Muscle layer of duodenum (tissue), 2 donors: ENCODE measurements around the gene STAM.

Experiments used
- H3K27ac ChIP-seq: one replicate; pipeline ENCODE4 v1.7.0; 2013; ENCODE audit warnings: mild to moderate bottlenecking, low read length
- H3K27me3 ChIP-seq: one replicate; pipeline ENCODE4 v1.7.0; 2013; ENCODE audit warnings: low read depth, mild to moderate bottlenecking, control low read depth, low read length
- H3K36me3 ChIP-seq, 2 donors: one replicate each; pipeline ENCODE4 v1.7.0; 2013; ENCODE audit warnings: low read length in 2 of 2, control low read depth in 1 of 2, mild to moderate bottlenecking in 1 of 2; ENCODE audit not compliant: insufficient read depth in 2 of 2, control insufficient read depth in 1 of 2
- H3K4me1 ChIP-seq, 2 donors: one replicate each; pipeline ENCODE4 v1.7.0; 2013; ENCODE audit warnings: low read length in 2 of 2, mild to moderate bottlenecking in 2 of 2, control low read depth in 1 of 2, moderate library complexity in 1 of 2; ENCODE audit not compliant: insufficient read depth in 2 of 2, control insufficient read depth in 1 of 2
- H3K4me3 ChIP-seq, 2 donors: one replicate each; pipeline ENCODE4 v1.7.0; 2013; ENCODE audit warnings: low read length in 2 of 2, low read depth in 1 of 2, mild to moderate bottlenecking in 1 of 2
- H3K9me3 ChIP-seq, 2 donors: one replicate each; pipeline ENCODE4 v1.7.0; 2013; ENCODE audit warnings: low read length in 2 of 2, control low read depth in 1 of 2, mild to moderate bottlenecking in 1 of 2; ENCODE audit not compliant: control insufficient read depth in 1 of 2
- donor health status: healthy.

Gene STAM

DNA sequence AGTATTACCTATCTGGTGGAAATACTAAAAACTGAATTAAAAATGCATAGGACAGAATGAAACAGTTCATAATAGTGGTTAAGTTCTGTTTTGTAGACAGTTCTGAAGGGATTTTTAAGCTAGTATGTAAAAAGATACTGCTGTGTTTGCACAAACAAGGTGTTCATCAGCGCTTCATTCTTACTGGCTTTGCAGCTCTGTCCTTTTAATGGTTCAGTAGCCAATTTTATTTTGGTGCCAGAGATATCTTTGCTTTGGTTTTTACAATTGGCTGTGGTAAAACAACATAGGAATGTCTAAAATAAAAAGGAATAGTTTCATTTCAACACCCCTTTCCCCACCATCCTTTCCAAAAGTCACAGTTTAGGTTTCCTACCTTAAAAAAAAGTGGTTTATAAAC lies 33.0 kb downstream of the STAM start:
- Histone ChIP-seq H3K4me1 (peaks cover 3 to 14% of the 10 kb centered on the region in 2 donors), H3K4me3 (no peak overlapping the region), H3K9me3 (no peaks in the 10 kb centered on the region)

DNA sequence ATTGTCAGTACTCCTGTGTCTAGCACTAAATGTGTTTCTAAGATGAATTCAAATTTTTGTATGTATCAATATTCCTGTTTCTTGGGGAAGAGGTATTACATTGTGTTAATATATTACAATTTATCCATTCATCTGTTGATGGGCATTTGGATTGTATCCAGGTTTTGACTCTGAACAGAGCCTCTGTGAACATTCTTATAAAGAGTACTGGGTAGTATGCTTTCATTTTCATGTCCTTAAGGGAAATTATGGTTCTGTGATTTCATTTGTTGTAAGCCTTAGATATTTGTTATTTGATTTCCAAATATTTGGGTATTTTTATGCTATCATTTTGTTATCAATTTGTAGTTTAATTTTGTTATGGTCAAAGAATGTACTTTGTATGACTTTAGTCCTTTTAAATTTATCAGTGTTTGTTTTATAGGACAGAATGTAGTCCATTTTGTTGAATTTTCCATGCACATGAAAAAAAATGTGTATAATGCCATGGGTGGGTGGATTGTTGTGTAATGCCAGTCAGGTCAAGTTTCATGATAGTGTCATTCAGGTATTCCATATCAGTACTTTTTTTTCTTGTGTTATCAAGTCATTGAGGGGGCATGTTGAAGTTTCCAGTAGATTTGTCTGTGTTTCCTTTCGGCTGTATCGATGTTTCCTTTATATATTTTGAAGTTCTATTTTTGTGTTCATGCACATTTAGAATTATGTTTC lies 38.4 kb downstream of the STAM start:
- H3K9me3 ChIP-seq = no peaks in the 10 kb centered on the region
- no peaks in the 10 kb centered on the region for H3K27me3 ChIP-seq
- H3K4me3 ChIP-seq = no peak overlapping the region
- H3K4me1 ChIP-seq = peaks cover 0 to 3% of the 10 kb centered on the region in 2 donors
- no peaks in the 10 kb centered on the region for H3K36me3 ChIP-seq
- H3K27ac ChIP-seq = no peak overlapping the region

More for the DNA sequence above, 33.0 kb downstream of the STAM start:
- Histone ChIP-seq H3K27ac (no peak overlapping the region), H3K36me3 (peaks cover 0 to 3% of the 10 kb centered on the region in 2 donors), H3K27me3 (no peaks in the 10 kb centered on the region)

DNA sequence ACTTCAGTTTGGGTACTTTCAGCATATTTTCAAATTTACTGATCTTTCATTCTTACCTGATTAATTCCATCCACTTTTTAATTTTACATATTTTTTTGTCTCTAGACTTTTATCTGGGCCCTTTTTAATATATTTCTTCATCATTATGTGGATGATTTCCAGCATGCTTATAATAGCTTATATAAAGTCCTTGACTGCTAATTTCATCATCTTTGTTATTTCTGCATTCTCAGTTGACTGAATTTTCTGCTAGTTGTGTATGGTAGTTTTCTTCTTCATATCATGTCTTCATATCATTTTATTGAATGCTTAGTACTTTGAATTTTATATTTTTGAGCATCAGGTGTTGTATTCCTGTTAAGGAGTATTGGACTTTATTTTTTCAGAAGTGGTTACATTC lies 39.6 kb downstream of the STAM start:
- peaks cover 0 to 3% of the 10 kb centered on the region in 2 donors for H3K4me1 ChIP-seq
- no peak overlapping the region for H3K27ac ChIP-seq
- H3K9me3 ChIP-seq = no peaks in the 10 kb centered on the region
- no peaks in the 10 kb centered on the region for H3K27me3 ChIP-seq
- no peaks in the 10 kb centered on the region for H3K36me3 ChIP-seq
- H3K4me3 ChIP-seq = no peak overlapping the region

DNA sequence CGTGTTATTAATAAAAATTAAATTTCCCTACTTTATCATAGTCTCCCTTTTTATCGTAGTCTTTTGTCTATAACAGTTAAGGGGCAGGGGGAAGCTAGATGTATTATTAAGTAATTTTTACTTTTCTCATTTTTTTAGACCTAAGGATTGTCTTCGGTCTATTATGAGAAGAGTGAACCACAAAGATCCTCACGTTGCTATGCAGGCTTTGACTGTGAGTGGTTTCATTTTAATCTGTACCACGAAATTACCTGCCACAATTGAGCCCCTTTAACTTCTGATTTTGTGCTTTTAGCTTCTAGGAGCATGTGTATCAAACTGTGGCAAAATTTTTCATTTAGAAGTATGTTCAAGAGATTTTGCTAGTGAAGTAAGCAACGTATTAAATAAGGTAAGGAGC lies 40.6 kb downstream of the STAM start:
- H3K27ac ChIP-seq = no peak overlapping the region
- no peaks in the 10 kb centered on the region for H3K27me3 ChIP-seq
- H3K36me3 ChIP-seq = no peaks in the 10 kb centered on the region
- H3K4me1 ChIP-seq = peaks cover 0 to 3% of the 10 kb centered on the region in 2 donors
- H3K9me3 ChIP-seq = no peaks in the 10 kb centered on the region
- no peak overlapping the region for H3K4me3 ChIP-seq

GRCh38 chr10:17685233-17685840 lies 41.4 kb downstream of the STAM start:
- Histone ChIP-seq H3K27ac (no peak overlapping the region), H3K36me3 (no peaks in the 10 kb centered on the region), H3K9me3 (no peaks in the 10 kb centered on the region), H3K4me3 (no peak overlapping the region), H3K27me3 (no peaks in the 10 kb centered on the region), H3K4me1 (peaks cover 0 to 3% of the 10 kb centered on the region in 2 donors)

- Histone ChIP-seq H3K9me3 (no peaks in the 10 kb centered on the region), H3K4me1 (no peaks in the 10 kb centered on the region), H3K27ac (no peak overlapping the region), H3K27me3 (no peaks in the 10 kb centered on the region), H3K4me3 (no peak overlapping the region), H3K36me3 (no peaks in the 10 kb centered on the region)
Observed at GRCh38 chr10:17687117-17687831, 43.3 kb downstream of the STAM start.

DNA sequence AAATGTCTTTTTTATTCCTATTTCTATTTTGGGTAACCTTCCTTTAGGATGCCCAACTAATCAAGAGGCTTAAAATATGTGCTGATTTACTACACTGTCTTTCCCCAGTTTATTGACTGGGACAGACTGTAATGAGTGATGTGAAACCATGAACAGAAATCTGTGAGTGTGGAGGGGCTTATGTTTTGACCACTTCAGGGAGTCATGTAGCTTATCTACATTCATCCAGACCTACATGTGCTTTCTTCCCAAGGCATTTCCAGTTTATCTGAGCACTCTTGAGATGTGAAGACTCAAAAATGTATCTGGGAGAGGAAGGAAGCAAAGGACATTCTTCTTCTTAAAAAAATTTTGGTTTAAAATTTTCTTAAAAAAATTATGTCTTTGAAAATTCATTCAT lies 45.2 kb downstream of the STAM start:
- no peaks in the 10 kb centered on the region for H3K36me3 ChIP-seq
- no peaks in the 10 kb centered on the region for H3K9me3 ChIP-seq
- H3K27me3 ChIP-seq = no peaks in the 10 kb centered on the region

DNA sequence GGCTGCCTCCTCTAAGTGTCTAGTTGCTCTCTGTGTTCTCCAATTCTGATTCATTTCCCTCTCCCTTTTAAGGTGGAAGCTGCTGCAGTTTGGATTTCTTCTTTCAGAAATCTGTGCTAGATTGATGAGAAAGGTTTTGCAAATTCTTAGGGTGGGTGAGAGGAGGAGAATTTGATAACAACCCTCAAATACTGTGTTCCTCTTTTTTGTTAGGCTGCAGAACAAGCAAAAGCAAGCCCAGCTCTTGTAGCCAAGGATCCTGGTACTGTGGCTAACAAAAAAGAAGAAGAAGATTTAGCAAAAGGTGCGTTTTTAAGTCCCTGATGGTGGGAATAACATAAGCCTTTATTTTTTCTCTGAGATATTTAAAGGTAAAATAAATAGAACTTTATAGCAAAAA lies 49.1 kb downstream of the STAM start:
- Histone ChIP-seq H3K36me3 (peaks cover 7 to 10% of the 10 kb centered on the region in 2 donors), H3K27me3 (no peaks in the 10 kb centered on the region), H3K4me1 (no peaks in the 10 kb centered on the region), H3K4me3 (no peak overlapping the region), H3K27ac (no peak overlapping the region), H3K9me3 (no peaks in the 10 kb centered on the region)

More for the DNA sequence above, 45.2 kb downstream of the STAM start:
- Histone ChIP-seq H3K4me3 (no peak overlapping the region), H3K4me1 (no peaks in the 10 kb centered on the region), H3K27ac (no peak overlapping the region)

DNA sequence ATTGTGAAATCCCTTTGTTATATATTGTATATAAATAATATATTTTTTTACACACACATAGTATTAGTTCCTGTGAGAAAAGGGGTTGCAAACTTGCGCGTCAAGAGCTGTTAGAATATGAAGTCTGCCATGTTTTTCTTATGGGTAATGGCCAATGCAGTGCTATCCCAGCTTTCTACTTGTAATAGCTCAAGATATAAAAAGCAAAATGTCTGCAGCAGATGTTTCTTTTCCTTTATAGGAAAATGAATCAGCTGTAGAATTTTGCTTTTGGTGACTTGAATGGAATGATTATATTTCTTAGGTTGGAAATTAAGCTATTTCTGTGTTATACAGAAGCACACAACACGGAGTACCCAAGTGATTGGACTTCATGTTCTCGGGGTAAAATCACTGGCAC lies 54.7 kb downstream of the STAM start:
- Histone ChIP-seq H3K4me3 (no peak overlapping the region), H3K36me3 (peaks cover 10% of the 10 kb centered on the region in 2 donors), H3K27ac (no peak overlapping the region), H3K4me1 (no peaks in the 10 kb centered on the region), H3K9me3 (no peaks in the 10 kb centered on the region), H3K27me3 (no peaks in the 10 kb centered on the region)

GRCh38 chr10:17701301-17701700 lies 57.4 kb downstream of the STAM start:
- no peaks in the 10 kb centered on the region for H3K27me3 ChIP-seq
- H3K4me3 ChIP-seq = no peak overlapping the region
- H3K9me3 ChIP-seq = no peaks in the 10 kb centered on the region
- H3K4me1 ChIP-seq = no peaks in the 10 kb centered on the region
- peaks cover 17 to 18% of the 10 kb centered on the region in 2 donors for H3K36me3 ChIP-seq
- no peak overlapping the region for H3K27ac ChIP-seq

DNA sequence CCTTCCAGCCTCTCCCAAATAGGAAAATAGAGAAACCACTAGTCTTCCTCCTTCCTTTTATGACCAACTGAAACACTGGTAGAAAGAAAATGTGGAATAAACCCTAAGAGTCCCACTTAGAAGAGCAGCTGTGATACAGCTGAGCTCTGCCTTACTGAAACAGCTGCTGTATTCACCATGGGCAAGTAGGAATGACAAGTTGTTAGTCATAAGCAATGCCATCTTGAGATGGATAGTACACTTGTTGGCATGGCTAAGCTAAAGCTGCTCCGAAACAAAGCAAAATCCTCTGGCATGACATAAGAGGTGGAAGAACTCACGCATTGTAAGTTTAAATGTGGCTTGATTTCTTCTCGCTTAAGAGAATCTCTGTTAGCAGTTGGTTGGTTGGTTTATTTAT lies 59.8 kb downstream of the STAM start:
- H3K36me3 ChIP-seq = peaks cover 13 to 25% of the 10 kb centered on the region in 2 donors
- no peak overlapping the region for H3K27ac ChIP-seq
- H3K4me3 ChIP-seq = no peak overlapping the region
- no peaks in the 10 kb centered on the region for H3K9me3 ChIP-seq
- no peaks in the 10 kb centered on the region for H3K4me1 ChIP-seq
- H3K27me3 ChIP-seq = no peaks in the 10 kb centered on the region
